SU-DHL-6 (cell line): ENCODE measurements around the gene DAPP1.
"Not testable (repeated sequence)": the region's sequence is repeated elsewhere in the genome, so short reads cannot be mapped to it uniquely, and the experiment has no call there.

Source experiments
- H2AFZ ChIP-seq: fragments of 200-600 bp; sonication (generic); 2 replicates; pipeline ENCODE4 v1.6.1; 2014; ENCODE audit warnings: low read depth, mild to moderate bottlenecking, moderate library complexity, mixed read lengths, antibody characterized with exemption, low read length; ENCODE audit not compliant: severe bottlenecking
- H3F3A ChIP-seq: fragments of 200-600 bp; shearing (Covaris generic); 2 replicates; pipeline ENCODE4 v1.6.0; 2016; ENCODE audit warnings: antibody characterized with exemption, mild to moderate bottlenecking; ENCODE audit not compliant: insufficient read depth
- H3K27ac ChIP-seq: fragments of 200-600 bp; sonication (generic); 2 replicates; pipeline ENCODE4 v1.5.1; 2016; ENCODE audit warnings: low read depth, mild to moderate bottlenecking, low read length, moderate library complexity, mixed read lengths
- H3K27me3 ChIP-seq: fragments of 200-600 bp; sonication (generic), shearing (Covaris generic); 2 replicates; pipeline ENCODE4 v1.6.0; 2014; ENCODE audit warnings: mild to moderate bottlenecking, low read length
- H3K36me3 ChIP-seq: fragments of 200-600 bp; sonication (generic); 2 replicates; pipeline ENCODE4 v1.6.1; 2014; ENCODE audit warnings: mild to moderate bottlenecking, low read length, mixed read lengths
- H3K4me2 ChIP-seq: fragments of 300-600, 200-600 bp; shearing (Covaris generic), sonication (generic); 2 replicates; pipeline ENCODE4 v1.6.0; 2014; ENCODE audit warnings: low read length, low read depth, mild to moderate bottlenecking; ENCODE audit not compliant: poor library complexity, severe bottlenecking
- H3K4me3 ChIP-seq: fragments of 200-600 bp; sonication (generic); 2 replicates; pipeline ENCODE4 v1.5.1; 2014; ENCODE audit warnings: antibody characterized with exemption, low read length, mild to moderate bottlenecking, mixed read lengths; ENCODE audit not compliant: insufficient read depth, poor library complexity, severe bottlenecking
- H3K79me2 ChIP-seq: fragments of 200-600 bp; sonication (generic); 2 replicates; pipeline ENCODE4 v1.6.1; 2014; ENCODE audit warnings: mild to moderate bottlenecking, low read length, moderate library complexity; ENCODE audit not compliant: insufficient read depth
- H3K9ac ChIP-seq: fragments of 200-600 bp; sonication (generic); 2 replicates; pipeline ENCODE4 v1.7.0; 2014; ENCODE audit warnings: mild to moderate bottlenecking, low read length
- H3K9me2 ChIP-seq: fragments of 200-600 bp; sonication (generic); replicated peaks from 2 replicates; pipeline ENCODE4 v1.6.1; 2014; ENCODE audit warnings: low read length; ENCODE audit not compliant: insufficient read depth
- H3K9me3 ChIP-seq: fragments of 200-600 bp; sonication (generic); 2 replicates; pipeline ENCODE4 v1.6.1; 2014; ENCODE audit warnings: low read length, mixed read lengths; ENCODE audit not compliant: insufficient read depth
- H4K20me1 ChIP-seq: fragments of 200-600 bp; sonication (generic); 2 replicates; pipeline ENCODE4 v1.6.1; 2014; ENCODE audit warnings: low read depth, mild to moderate bottlenecking, antibody characterized with exemption, low read length, moderate library complexity, mixed read lengths
- CTCF ChIP-seq: fragments of 200-600 bp; sonication (generic); IDR thresholded peaks from one replicate; pipeline ENCODE4 v1.5.1; 2017; ENCODE audit warnings: antibody characterized with exemption, mild to moderate bottlenecking, low read length, moderate library complexity; ENCODE audit not compliant: insufficient read depth, poor library complexity, severe bottlenecking
- EZH2phosphoT487 ChIP-seq: fragments of 200-600 bp; sonication (generic), shearing (Covaris generic); conservative IDR thresholded peaks from 2 replicates; pipeline ENCODE4 v1.6.1; 2018; ENCODE audit warnings: mild to moderate bottlenecking, antibody characterized with exemption, low read length, moderate library complexity, mixed read lengths

The DAPP1 gene

GRCh38 chr4:99827454-99827853 is 10.8 kb downstream of the DAPP1 start:
- Histone ChIP-seq H3K79me2 (peaks cover 75% of the 10 kb centered on the region), H2AFZ (no peak overlapping the region), H3K27me3 (no peaks in the 10 kb centered on the region), H3K4me2 (no peak overlapping the region), H3K9ac (no peak overlapping the region), H3K27ac (no peak overlapping the region), H3K4me3 (no peak overlapping the region), H4K20me1 (no peaks in the 10 kb centered on the region), H3K9me3 (no peaks in the 10 kb centered on the region), H3F3A (no peaks in the 10 kb centered on the region), H3K9me2 (no peaks in the 10 kb centered on the region), H3K36me3 (no peaks in the 10 kb centered on the region)
- no peak for TF ChIP-seq EZH2phosphoT487
- TF ChIP-seq CTCF: no peak

GRCh38 chr4:99827857-99828256 is 11.2 kb downstream of the DAPP1 start:
- Histone ChIP-seq H3K9me2 (no peaks in the 10 kb centered on the region), H3K27ac (no peak overlapping the region), H3K79me2 (peaks cover 71% of the 10 kb centered on the region), H3K27me3 (no peaks in the 10 kb centered on the region), H2AFZ (no peak overlapping the region), H3K9me3 (no peaks in the 10 kb centered on the region), H3F3A (no peaks in the 10 kb centered on the region), H3K4me3 (no peak overlapping the region), H3K9ac (no peak overlapping the region), H4K20me1 (no peaks in the 10 kb centered on the region), H3K36me3 (no peaks in the 10 kb centered on the region), H3K4me2 (no peak overlapping the region)
- TF ChIP-seq EZH2phosphoT487 (no peak), CTCF (no peak)

DNA sequence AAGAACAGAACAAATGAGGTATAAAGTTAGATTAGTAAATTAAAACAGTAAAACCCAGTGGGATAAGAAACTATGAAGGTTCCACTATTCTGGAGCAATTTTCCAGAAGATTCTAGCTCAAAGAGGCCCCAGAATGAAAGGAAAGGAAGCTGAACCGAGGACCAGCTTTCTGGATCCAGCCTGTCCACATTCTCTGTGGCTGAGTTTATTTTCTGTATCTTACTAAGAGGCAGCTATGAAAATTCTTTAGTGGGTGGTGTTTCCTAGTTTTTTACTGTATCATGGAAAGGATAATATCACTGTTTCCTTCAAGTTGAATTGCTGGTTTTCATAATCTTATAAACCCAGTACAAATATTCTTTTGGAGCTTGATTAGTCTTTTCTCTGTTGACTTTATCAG is 11.8 kb downstream of the DAPP1 start:
- Histone ChIP-seq H3K9me3 (no peaks in the 10 kb centered on the region), H3K36me3 (no peaks in the 10 kb centered on the region), H3K9ac (no peak overlapping the region), H2AFZ (no peak overlapping the region), H3F3A (no peaks in the 10 kb centered on the region), H3K79me2 (peaks cover 71% of the 10 kb centered on the region), H3K4me3 (no peak overlapping the region), H3K27ac (no peak overlapping the region), H4K20me1 (no peaks in the 10 kb centered on the region), H3K27me3 (no peaks in the 10 kb centered on the region), H3K9me2 (no peaks in the 10 kb centered on the region), H3K4me2 (no peak overlapping the region)
- TF ChIP-seq EZH2phosphoT487 (no peak), CTCF (no peak)

DNA sequence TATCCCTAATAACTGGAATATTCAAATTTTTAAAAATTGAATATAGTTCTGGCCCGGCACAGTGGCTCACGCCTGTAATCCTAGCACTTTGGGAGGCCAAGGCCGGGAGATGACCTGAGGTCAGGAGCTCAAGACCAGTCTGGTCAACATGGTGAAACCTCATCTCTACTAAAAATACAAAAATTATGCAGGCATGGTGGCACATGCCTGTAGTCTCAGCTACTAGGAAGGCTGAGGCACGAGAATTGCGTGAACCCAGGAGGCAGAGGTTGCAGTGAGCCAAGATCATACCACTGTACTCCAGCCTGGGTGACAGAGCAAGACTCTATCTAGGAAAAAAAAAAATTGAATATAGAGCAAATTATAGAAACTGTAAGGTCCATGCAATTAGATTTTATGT is 13.4 kb downstream of the DAPP1 start:
- H3K9me2 ChIP-seq, H3K4me2 ChIP-seq, H3K36me3 ChIP-seq, H3K9ac ChIP-seq, H3K4me3 ChIP-seq, H3F3A ChIP-seq, H4K20me1 ChIP-seq, H3K27me3 ChIP-seq, H3K9me3 ChIP-seq, H2AFZ ChIP-seq, H3K27ac ChIP-seq: not testable (repeated sequence)
- peaks cover 62% of the 10 kb centered on the region for H3K79me2 ChIP-seq
